TTC549 (cell line): ENCODE measurements around the gene AP2M1.
"Not testable (repeated sequence)": the region's sequence is repeated elsewhere in the genome, so short reads cannot be mapped to it uniquely, and the experiment has no call there.

Experiments used
- FAIRE-seq: peaks from 2 replicates; lab custom pipeline; 2012; peaks lifted over from hg19 to GRCh38; lab: Jason Lieb, UNC

Gene AP2M1

GRCh38 chr3:184157206-184157605 is 17.4 kb upstream of the AP2M1 start:
- no peak for FAIRE-seq

GRCh38 chr3:184158404-184158803 is 16.3 kb upstream of the AP2M1 start:
- FAIRE-seq, result no peak

GRCh38 chr3:184160456-184160855 is 14.2 kb upstream of the AP2M1 start:
- no peak for FAIRE-seq

GRCh38 chr3:184162571-184163070 is 12.0 kb upstream of the AP2M1 start:
- not testable (repeated sequence) for FAIRE-seq

GRCh38 chr3:184164648-184165330 is 9.9 kb upstream of the AP2M1 start:
- no peak for FAIRE-seq

- FAIRE-seq, result no peak
Observed at GRCh38 chr3:184165543-184165942, 9.1 kb upstream of the AP2M1 start.

- no peak for FAIRE-seq
Observed at GRCh38 chr3:184166671-184167070, 8.0 kb upstream of the AP2M1 start.

- no peak for FAIRE-seq
Observed at GRCh38 chr3:184167786-184168185, 6.9 kb upstream of the AP2M1 start.

GRCh38 chr3:184168363-184169120 is 6.1 kb upstream of the AP2M1 start:
- FAIRE-seq, result no peak

GRCh38 chr3:184169896-184170875 is 4.5 kb upstream of the AP2M1 start:
- no peak for FAIRE-seq

GRCh38 chr3:184171562-184171961 is 3.1 kb upstream of the AP2M1 start:
- no peak for FAIRE-seq

- no peak for FAIRE-seq
Observed at GRCh38 chr3:184172681-184173373, 1.8 kb upstream of the AP2M1 start.

GRCh38 chr3:184173374-184173722 is 1.3 kb upstream of the AP2M1 start:
- FAIRE-seq, result no peak

- FAIRE-seq, result no peak
Observed at GRCh38 chr3:184174284-184174645, 390 bp upstream of the AP2M1 start.

- no peak for FAIRE-seq
Observed at GRCh38 chr3:184175506-184175905, 851 bp downstream of the AP2M1 start.

GRCh38 chr3:184175981-184176376 is 1.3 kb downstream of the AP2M1 start:
- no peak for FAIRE-seq

- no peak for FAIRE-seq
Observed at GRCh38 chr3:184176377-184177330, 2.0 kb downstream of the AP2M1 start.

GRCh38 chr3:184177331-184177731 is 2.7 kb downstream of the AP2M1 start:
- FAIRE-seq, result no peak

GRCh38 chr3:184177767-184178306 is 3.2 kb downstream of the AP2M1 start:
- no peak for FAIRE-seq

GRCh38 chr3:184178521-184179138 is 4.0 kb downstream of the AP2M1 start:
- FAIRE-seq, result no peak
